IPS DF 6.9 (cell line): ENCODE measurements around the gene TUBD1.

ENCODE experiments used
- DNase-seq: peaks from one replicate; pipeline ENCODE4 v3.0.0-alpha.2; 2013; ENCODE audit warnings: low read depth, low spot score
- H3K27ac ChIP-seq: one replicate; pipeline ENCODE4 v1.5.1; 2013; ENCODE audit warnings: low read length, control low read depth
- H3K27me3 ChIP-seq: 2 replicates; pipeline ENCODE4 v1.6.1; 2013; ENCODE audit warnings: mild to moderate bottlenecking, low read length; ENCODE audit not compliant: control insufficient read depth, insufficient read depth
- H3K36me3 ChIP-seq: 2 replicates; pipeline ENCODE4 v1.6.1; 2013; ENCODE audit warnings: low read length; ENCODE audit not compliant: control insufficient read depth, insufficient read depth
- H3K4me1 ChIP-seq: 2 replicates; pipeline ENCODE4 v1.6.1; 2013; ENCODE audit warnings: low read length; ENCODE audit not compliant: control insufficient read depth, insufficient read depth
- H3K4me3 ChIP-seq: 2 replicates; pipeline ENCODE4 v1.5.1; 2013; ENCODE audit warnings: mild to moderate bottlenecking, low read length
- H3K9me3 ChIP-seq: 2 replicates; pipeline ENCODE4 v1.6.1; 2013; ENCODE audit warnings: low read length, inconsistent platforms; ENCODE audit not compliant: control insufficient read depth, insufficient read depth
- WGBS: extraction: QIAGEN DNeasy Blood & Tissue Kit; methylation state at CpG from one replicate; pipeline ENCODE4 v1.1.7; 2013; ENCODE audit warnings: mixed read lengths, missing lambda C conversion rate; ENCODE audit not compliant: insufficient read length, insufficient coverage; 5-methylcytosine and 5-hydroxymethylcytosine counted together

TUBD1 gene

GRCh38 chr17:59825533-59826322, 67.0 kb downstream of the TUBD1 start:
- DNase-seq, result no peak
- Histone ChIP-seq H3K27me3 (no peaks in the 10 kb centered on the region), H3K27ac (no peak overlapping the region), H3K4me3 (no peak overlapping the region), H3K9me3 (no peaks in the 10 kb centered on the region), H3K4me1 (peaks cover 2% of the 10 kb centered on the region; the same call in 1 of the 2 replicates), H3K36me3 (no peaks in the 10 kb centered on the region)
- no CpG with 5 or more reads among the region's 5 CpGs for whole genome bisulfite sequencing

GRCh38 chr17:59815965-59816364, 76.8 kb downstream of the TUBD1 start:
- no peak for DNase-seq
- WGBS, result no CpG with 5 or more reads among the region's 1 CpG
- Histone ChIP-seq H3K27ac (no peak overlapping the region), H3K27me3 (no peaks in the 10 kb centered on the region), H3K36me3 (no peaks in the 10 kb centered on the region), H3K9me3 (no peaks in the 10 kb centered on the region), H3K4me3 (no peak overlapping the region), H3K4me1 (no peaks in the 10 kb centered on the region)

GRCh38 chr17:59814685-59815084, 78.1 kb downstream of the TUBD1 start:
- Histone ChIP-seq H3K27me3 (no peaks in the 10 kb centered on the region), H3K27ac (no peak overlapping the region), H3K4me1 (no peaks in the 10 kb centered on the region), H3K36me3 (no peaks in the 10 kb centered on the region), H3K9me3 (no peaks in the 10 kb centered on the region), H3K4me3 (no peak overlapping the region)
- 100% methylated on average over 1 of the region's 3 CpGs for WGBS
- DNase-seq, result no peak

GRCh38 chr17:59814276-59814675, 78.5 kb downstream of the TUBD1 start:
- DNase-seq, result no peak
- no peaks in the 10 kb centered on the region for H3K4me1 ChIP-seq
- no peak overlapping the region for H3K27ac ChIP-seq
- no peaks in the 10 kb centered on the region for H3K27me3 ChIP-seq
- H3K4me3 ChIP-seq, result no peak overlapping the region
- H3K9me3 ChIP-seq, result no peaks in the 10 kb centered on the region
- no peaks in the 10 kb centered on the region for H3K36me3 ChIP-seq
- no CpG with 5 or more reads among the region's 1 CpG for whole genome bisulfite sequencing

- no peak for DNase-seq
- Histone ChIP-seq H3K4me1 (no peaks in the 10 kb centered on the region), H3K27me3 (no peaks in the 10 kb centered on the region), H3K9me3 (no peaks in the 10 kb centered on the region), H3K36me3 (no peaks in the 10 kb centered on the region), H3K27ac (no peak overlapping the region), H3K4me3 (no peak overlapping the region)
- no CpG with 5 or more reads among the region's 3 CpGs for WGBS
These were observed 80.6 kb downstream of the TUBD1 start for GRCh38 chr17:59812139-59812538.

- H3K27ac ChIP-seq, result no peak overlapping the region
- no CpG with 5 or more reads among the region's 1 CpG for WGBS
- H3K27me3 ChIP-seq, result no peaks in the 10 kb centered on the region
- DNase-seq, result no peak
- H3K4me3 ChIP-seq, result no peak overlapping the region
- H3K4me1 ChIP-seq, result no peaks in the 10 kb centered on the region
- H3K36me3 ChIP-seq, result no peaks in the 10 kb centered on the region
- H3K9me3 ChIP-seq, result no peaks in the 10 kb centered on the region
These were observed 81.5 kb downstream of the TUBD1 start for GRCh38 chr17:59811209-59811608.

- H3K4me1 ChIP-seq, result no peaks in the 10 kb centered on the region
- H3K9me3 ChIP-seq, result no peaks in the 10 kb centered on the region
- H3K27ac ChIP-seq, result no peak overlapping the region
- H3K27me3 ChIP-seq, result no peaks in the 10 kb centered on the region
- WGBS, result no CpG with 5 or more reads among the region's 1 CpG
- H3K36me3 ChIP-seq, result no peaks in the 10 kb centered on the region
- no peak overlapping the region for H3K4me3 ChIP-seq
- DNase-seq, result no peak
These were observed 81.9 kb downstream of the TUBD1 start for GRCh38 chr17:59810894-59811153.
